ENCODE results near the gene ITGB4. TPM values are rescaled to one million over a fixed set of nuclear protein-coding genes. Genes with fewer than 3 reads are reported as not detected.

The ITGB4 gene
- total RNA-seq, 4 donors from 2014 or later, result 3.6 to 20.2 (median 6.3) TPM

DNA sequence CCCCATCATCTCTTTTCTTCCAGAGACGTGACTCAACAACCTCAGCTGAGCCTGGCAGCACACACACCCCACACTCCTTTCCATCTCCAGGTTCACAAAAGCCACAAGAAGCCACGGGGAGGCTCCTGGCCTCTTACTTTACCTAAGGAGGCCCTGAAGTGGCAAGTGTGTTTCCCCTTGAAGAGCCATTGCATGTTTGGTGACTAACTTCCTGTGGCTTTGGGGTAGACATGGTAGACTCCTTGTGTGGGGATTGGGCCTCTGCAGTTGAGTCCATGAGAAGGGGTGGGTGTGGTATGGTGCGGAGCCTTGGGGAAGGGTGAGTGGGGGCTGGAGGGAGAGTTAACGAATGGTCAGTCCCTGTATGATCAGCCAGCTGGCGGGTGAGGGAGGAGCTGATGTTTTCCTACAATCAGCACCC is 29.9 kb upstream of the ITGB4 start:
- DNase-seq (no peak), ATAC-seq (no peak)
- Histone ChIP-seq H3K9me3 (no peaks in the 10 kb centered on the region), H3K36me3 (no peaks in the 10 kb centered on the region), H3K27ac (no peak overlapping the region), H3K4me1 (peaks cover 65 to 74% of the 10 kb centered on the region in 2 donors), H3K4me3 (no peak overlapping the region), H3K27me3 (no peaks in the 10 kb centered on the region)
- TF ChIP-seq POLR2A (IDR thresholded peaks at IDR 0.05), result no peak
- TF ChIP-seq, protein P1, sequence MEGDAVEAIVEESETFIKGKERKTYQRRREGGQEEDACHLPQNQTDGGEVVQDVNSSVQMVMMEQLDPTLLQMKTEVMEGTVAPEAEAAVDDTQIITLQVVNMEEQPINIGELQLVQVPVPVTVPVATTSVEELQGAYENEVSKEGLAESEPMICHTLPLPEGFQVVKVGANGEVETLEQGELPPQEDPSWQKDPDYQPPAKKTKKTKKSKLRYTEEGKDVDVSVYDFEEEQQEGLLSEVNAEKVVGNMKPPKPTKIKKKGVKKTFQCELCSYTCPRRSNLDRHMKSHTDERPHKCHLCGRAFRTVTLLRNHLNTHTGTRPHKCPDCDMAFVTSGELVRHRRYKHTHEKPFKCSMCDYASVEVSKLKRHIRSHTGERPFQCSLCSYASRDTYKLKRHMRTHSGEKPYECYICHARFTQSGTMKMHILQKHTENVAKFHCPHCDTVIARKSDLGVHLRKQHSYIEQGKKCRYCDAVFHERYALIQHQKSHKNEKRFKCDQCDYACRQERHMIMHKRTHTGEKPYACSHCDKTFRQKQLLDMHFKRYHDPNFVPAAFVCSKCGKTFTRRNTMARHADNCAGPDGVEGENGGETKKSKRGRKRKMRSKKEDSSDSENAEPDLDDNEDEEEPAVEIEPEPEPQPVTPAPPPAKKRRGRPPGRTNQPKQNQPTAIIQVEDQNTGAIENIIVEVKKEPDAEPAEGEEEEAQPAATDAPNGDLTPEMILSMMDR (IDR thresholded peaks at IDR 0.05 in 4 of 5, conservative IDR thresholded peaks at IDR 0.05 in 1 of 5), result no peak
- in situ Hi-C loops (cut with MboI; ENCODE audit: low sequenced_read_pairs in 4 of 4), result no loop called here
- intact Hi-C loops (cut with DNase I; ENCODE audit: low total_unique reads), result loop anchor here (10.0 kb wide), 1 partner anchor 57 kb away; the partner anchor contains the start of gene SMIM5

DNA sequence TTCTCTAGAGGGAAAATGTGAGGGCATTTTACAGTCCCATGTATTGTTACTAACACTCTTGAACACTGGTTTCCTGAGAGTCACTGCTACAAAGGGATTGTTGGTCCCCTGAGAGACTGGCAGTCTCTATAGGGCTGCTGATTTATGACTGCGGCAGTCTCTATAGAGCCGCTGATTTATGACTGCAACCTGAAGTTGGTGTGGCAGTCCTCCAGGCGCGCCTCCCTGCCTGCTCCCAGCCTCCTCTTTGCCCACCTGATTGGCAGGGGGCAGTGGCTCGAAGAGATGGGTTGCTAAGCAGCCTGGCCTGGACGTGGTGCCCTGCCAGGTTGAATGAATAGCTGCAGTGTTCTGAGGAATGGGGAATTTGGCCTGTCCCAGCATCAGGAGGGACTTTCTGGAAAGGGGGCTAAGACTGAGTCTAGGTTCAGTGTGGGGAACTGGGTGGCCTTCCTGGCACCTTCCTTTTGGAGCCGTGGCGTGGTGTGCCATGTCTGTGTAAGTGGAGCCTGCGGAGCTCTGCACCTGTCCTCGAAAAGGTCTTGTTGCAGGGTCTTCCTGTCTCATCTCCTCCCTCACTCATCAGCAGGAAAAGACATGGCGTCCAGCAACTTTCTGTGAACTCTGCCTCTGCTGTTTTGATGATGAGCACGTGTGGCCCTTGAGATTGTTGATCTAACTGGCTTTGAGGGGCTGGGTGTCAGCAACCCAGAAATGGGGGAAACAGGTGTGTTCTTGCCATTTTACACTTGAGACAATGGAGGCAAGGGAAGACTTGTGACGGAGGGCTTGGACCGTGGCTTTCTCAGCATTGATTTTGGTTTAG is 29.2 kb upstream of the ITGB4 start:
- no peak for DNase-seq
- no peaks in the 10 kb centered on the region for H3K27me3 ChIP-seq
- peak overlapping the region; percentile 91 to 95 (median 93) for H3K27ac ChIP-seq
- ATAC-seq, result no peak
- TF ChIP-seq, protein P1 (IDR thresholded peaks at IDR 0.05 in 4 of 5, conservative IDR thresholded peaks at IDR 0.05 in 1 of 5), result no peak
- no peak for TF ChIP-seq POLR2A (IDR thresholded peaks at IDR 0.05)
- intact Hi-C loops (cut with DNase I; ENCODE audit: low total_unique reads) (loop anchor here (2.0 to 10.0 kb wide), 3 partner anchors 17 to 153 kb away; partner anchors contain the start of genes SMIM5 and UNC13D), in situ Hi-C loops (cut with MboI; ENCODE audit: low sequenced_read_pairs in 4 of 4) (no loop called here)
- H3K4me3 ChIP-seq, result no peak overlapping the region
- no peaks in the 10 kb centered on the region for H3K36me3 ChIP-seq
- no peaks in the 10 kb centered on the region for H3K9me3 ChIP-seq
- H3K4me1 ChIP-seq, result peaks cover 69 to 76% of the 10 kb centered on the region in 2 donors

DNA sequence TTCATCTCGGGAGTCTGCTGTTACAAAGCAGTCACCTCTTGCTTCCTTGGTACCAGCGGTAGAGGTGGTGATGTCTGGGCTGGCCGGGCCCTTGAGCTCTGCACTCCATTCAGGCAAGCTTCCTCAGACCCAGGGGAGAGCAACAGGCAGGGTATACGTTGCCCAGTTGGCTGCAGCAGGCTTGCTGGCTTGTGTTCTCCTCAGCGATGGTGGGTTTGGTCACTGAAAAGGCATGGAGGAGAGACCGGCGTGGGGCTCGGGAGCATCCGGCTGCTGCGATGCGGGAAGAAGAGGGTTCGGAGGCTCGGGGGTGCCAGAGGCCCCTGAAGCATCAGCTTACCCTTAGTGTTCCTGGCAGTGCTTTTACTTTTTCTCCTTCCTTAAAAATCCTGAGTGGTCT is 28.3 kb upstream of the ITGB4 start:
- intact Hi-C loops (cut with DNase I; ENCODE audit: low total_unique reads) (loop anchor here (2.0 to 10.0 kb wide), 3 partner anchors 18 to 152 kb away; partner anchors contain the start of genes SMIM5 and UNC13D), in situ Hi-C loops (cut with MboI; ENCODE audit: low sequenced_read_pairs in 4 of 4) (no loop called here)
- peak overlapping the region; percentile 91 to 95 (median 93) for H3K27ac ChIP-seq
- H3K9me3 ChIP-seq, result no peaks in the 10 kb centered on the region
- no peak for DNase-seq
- peaks cover 77% of the 10 kb centered on the region in 2 donors for H3K4me1 ChIP-seq
- H3K36me3 ChIP-seq, result no peaks in the 10 kb centered on the region
- ATAC-seq, result no peak
- H3K27me3 ChIP-seq, result no peaks in the 10 kb centered on the region
- TF ChIP-seq POLR2A (IDR thresholded peaks at IDR 0.05), result no peak
- TF ChIP-seq, protein P1 (IDR thresholded peaks at IDR 0.05 in 4 of 5, conservative IDR thresholded peaks at IDR 0.05 in 1 of 5), result no peak
- H3K4me3 ChIP-seq, result no peak overlapping the region

DNA sequence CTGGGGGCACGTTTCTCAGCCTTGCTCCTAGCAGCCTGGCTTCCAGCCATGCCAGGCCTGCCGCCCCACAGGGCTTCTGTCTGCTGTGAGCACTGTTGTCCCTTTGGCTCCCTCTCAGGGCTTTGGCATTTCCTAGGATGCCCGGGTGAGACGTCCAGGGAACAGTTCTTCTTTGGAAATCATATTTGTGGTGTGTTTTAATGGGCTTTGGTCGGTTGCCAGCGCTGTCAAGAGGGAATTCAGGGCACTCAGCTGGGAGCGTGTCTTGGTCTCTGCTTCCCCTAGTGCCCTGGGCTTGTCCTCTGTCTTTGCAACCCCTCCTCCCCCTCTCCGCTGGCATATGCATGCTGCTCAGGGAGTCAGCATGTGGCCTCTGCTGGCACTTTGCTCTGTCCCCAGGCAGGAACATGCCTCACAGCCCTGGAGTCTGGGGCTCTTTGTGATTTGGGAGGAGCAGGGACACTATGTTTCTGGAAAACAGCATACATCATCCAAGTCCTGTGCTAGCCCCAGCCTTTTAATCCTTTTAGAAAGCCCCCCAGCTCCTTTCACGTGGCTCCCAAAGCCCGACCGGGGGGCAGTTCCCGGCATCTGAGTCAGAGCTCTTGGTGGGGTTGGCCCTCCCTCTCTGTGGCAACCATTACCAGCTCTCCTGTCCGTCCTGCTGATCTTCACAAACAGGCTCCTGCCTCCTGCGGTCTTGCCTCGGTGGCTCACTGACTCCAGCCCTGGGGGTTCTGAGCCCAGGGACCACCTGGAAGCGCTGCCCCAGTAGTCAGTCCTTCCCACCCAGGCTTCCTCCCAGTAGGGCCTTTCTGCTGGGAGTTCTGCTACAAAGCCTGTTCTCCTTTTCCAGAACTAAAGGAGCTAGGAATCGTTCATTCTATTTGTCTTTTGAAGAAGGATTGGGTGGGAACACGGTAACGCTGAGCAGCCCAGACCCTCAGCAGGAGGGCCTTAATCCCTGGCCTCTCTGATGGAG is 27.5 kb upstream of the ITGB4 start:
- H3K27ac ChIP-seq, result peak overlapping the region; percentile 91 to 95 (median 93)
- in situ Hi-C loops (cut with MboI; ENCODE audit: low sequenced_read_pairs in 4 of 4) (no loop called here), intact Hi-C loops (cut with DNase I; ENCODE audit: low total_unique reads) (loop anchor here (2.0 to 10.0 kb wide), 3 partner anchors 19 to 151 kb away; partner anchors contain the start of genes SMIM5 and UNC13D)
- no peaks in the 10 kb centered on the region for H3K9me3 ChIP-seq
- DNase-seq, result peak; percentile 93 to 94
- H3K4me3 ChIP-seq, result no peak overlapping the region
- TF ChIP-seq POLR2A (IDR thresholded peaks at IDR 0.05), result peak; percentile 41 to 49
- TF ChIP-seq, protein P1 (IDR thresholded peaks at IDR 0.05 in 4 of 5, conservative IDR thresholded peaks at IDR 0.05 in 1 of 5), result peak in 1 of 5 experiments; percentile 17
- H3K27me3 ChIP-seq, result no peaks in the 10 kb centered on the region
- no peaks in the 10 kb centered on the region for H3K36me3 ChIP-seq
- peak; percentile 70 to 81 for ATAC-seq
- peaks cover 75 to 76% of the 10 kb centered on the region in 2 donors for H3K4me1 ChIP-seq

Measured in gastrocnemius medialis (tissue), 4 donors.